Measurements from ENCODE around the gene PIP4K2A.
"Not testable (repeated sequence)": the region's sequence is repeated elsewhere in the genome, so short reads cannot be mapped to it uniquely, and the experiment has no call there.

PIP4K2A gene

DNA sequence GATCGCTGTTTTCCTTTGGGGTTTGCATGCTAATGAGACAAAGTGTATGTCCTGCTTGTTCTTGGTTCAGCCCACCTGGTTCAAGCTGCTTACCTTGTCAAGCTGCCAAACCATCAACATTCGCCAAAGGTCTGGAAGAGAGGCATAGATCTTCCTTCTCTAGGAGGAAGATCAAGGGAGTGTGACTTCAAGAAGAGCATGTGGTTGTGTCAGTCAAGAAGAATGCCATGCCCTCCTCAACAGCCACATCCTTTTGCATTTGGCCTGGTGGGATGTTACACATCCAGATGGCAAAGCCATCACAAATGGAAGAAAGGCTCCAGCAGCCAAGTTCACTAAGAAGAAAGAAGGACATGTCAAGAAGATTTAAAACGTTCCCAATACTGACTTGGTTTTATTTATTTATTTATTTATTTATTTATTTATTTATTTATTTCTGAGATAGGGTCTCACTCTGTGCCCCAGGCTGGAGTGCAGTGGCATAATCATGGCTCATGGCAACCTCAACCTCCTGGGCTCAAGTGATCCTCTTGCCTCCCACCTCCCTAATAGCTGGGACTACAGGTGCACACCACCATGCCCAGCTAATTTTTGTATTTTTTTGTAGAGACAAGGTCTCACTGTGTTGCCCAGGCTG lies 5.1 kb upstream of the PIP4K2A start:
- DNase-seq (ENCODE audit: low read depth in 1 of 2, low spot score in 1 of 2): no peak

DNA sequence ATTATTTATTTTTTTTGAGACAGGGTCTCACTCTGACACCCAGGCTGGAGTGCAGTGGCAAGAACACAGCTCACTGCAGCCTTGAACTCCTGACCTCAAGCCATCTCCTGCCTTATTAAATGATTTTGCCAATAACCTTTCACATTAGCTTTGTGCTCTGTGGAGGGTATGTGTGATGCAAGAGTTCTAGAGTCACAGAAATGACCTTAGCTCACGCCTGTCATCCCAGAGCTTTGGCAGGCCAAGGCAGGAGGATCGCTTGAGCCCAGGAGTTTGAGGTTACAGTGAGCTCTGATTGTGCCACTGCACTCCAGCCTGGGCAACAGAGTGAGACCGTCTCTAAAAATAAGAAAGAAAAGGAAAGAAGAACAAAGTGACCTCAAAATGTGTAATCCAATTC lies 4.3 kb upstream of the PIP4K2A start:
- not testable (repeated sequence) for DNase-seq (ENCODE audit: low read depth in 1 of 2, low spot score in 1 of 2)

DNA sequence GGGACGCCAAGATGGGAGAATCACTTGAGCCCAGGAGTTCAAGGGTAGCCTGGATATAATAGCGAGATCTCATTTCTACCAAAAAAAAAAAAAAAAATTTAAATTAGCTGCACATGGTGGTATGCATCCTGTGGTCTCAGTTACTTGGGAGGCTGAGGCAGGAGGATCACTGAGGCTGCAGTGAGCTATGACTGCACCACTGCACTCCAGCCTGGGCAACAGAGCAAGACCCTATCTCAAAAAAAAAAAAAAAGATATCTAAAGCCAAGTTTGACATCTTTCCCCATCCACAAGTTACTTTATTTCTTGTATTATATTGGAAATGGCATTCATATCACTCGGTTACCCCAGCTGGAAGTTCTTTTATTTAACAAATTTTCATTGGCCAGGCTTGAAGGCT lies 3.4 kb upstream of the PIP4K2A start:
- no peak for DNase-seq (ENCODE audit: low read depth in 1 of 2, low spot score in 1 of 2)

DNA sequence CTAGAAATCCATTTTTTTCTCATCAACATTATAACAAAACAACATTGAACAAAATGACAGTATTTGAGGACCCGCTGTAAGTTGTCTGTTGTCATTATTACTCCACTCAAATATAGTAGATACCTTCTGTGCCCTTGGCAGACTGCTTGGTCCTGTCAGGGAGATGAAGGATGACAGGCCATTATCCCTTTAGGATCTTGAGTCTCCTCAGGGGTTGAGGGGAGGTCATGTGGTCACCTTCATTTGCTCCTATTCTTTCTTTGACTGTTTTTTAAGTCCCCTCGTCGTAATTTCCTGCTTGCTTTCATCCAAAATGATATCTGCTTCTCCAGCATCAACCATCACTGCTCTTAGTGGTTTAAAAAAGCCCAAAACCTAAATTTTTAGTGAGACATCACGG lies 2.6 kb upstream of the PIP4K2A start:
- DNase-seq (ENCODE audit: low read depth in 1 of 2, low spot score in 1 of 2): no peak

DNA sequence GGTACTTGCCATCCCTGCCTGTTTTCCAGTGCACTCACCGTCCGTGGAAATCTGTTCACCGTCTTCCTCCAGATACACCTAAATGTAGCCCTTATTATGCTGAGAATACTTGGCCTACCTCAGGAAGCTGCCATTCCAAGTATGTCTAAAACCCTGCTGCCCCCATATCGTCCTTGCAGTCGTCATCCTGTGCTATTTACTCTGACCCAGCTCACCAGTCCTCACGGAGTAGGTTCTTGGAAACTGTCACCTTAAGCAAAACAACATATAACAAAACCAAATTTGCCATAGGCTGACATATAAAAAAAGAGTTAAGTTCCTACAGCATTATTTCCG lies 880 bp upstream of the PIP4K2A start:
- no peak for DNase-seq (ENCODE audit: low read depth in 1 of 2, low spot score in 1 of 2)

DNA sequence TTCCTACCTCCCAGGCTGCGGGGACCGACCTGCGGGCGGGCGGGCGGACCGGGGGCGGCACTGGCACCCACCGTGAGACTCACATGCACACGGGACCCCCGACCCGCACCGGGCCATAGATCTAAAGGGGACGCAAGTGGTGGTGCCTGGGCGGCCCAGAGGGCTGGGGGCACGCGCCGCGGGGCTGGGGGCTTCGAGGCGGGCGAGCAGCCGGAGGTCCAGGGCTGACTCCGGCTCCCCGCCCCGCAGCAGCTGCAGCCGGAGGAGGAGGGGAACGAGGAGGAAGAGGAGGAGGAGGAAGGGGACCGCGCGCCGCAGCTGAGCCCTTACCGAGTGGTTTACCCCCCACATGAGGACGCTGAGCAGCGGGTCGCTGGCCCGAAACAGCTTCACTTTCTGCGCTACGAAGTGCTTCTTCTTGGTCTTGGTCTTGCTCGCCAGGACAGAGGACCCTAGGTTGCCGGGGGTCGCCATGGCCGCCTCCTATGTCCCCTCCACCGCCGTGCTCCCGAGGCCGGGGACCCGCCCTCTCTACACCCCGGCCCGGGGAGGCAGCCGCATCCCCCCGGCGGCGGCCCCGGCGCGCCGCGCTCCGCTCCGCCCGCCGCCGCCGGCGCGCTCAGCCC lies 412 bp downstream of the PIP4K2A start:
- peak in 1 of 2 donors; percentile 9 for DNase-seq (ENCODE audit: low read depth in 1 of 2, low spot score in 1 of 2)

DNA sequence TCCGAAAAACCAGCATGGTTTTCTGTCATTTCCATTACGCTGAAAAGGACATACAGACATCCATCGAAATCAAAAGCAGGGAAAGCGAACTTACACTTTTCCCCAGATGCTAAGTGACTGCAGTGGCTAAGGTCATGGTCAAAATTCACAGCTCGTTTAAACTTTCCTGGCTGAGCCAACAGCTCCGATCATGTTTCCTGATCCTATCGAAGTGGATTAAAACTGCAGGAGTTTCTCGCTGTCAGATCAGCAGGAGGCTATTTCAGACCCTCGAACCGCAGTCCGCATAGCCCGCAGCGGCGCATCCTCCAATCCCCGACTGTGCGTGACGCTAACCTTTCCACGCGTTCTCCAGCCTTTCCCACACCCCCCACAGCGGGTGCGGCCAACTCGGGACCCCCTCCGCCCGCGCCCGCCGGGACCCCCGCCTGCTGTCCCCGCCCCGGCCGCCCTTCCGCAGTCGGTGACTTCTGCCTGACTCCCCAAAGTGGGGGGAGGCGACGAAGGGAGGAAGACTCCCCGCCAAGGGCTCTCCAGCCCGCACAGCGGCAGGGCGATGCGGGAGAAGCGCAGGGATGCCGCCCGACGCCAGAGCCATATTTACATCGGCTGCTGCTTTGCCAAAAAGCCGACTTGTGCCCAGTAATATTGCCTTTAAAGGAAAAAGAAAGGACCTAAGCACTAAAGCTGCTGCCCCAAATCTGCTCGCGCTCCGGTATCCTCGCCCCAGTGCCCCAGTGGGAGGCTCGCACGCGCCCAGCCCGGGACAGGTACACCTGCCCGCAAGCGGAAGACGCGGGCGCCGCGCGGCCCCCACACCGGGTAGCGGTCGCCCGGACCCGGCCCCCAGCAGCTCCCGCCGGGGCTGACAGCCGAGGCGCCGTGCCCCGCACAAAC lies 1.2 kb downstream of the PIP4K2A start:
- peak in 1 of 2 donors; percentile 33 for DNase-seq (ENCODE audit: low read depth in 1 of 2, low spot score in 1 of 2)

DNA sequence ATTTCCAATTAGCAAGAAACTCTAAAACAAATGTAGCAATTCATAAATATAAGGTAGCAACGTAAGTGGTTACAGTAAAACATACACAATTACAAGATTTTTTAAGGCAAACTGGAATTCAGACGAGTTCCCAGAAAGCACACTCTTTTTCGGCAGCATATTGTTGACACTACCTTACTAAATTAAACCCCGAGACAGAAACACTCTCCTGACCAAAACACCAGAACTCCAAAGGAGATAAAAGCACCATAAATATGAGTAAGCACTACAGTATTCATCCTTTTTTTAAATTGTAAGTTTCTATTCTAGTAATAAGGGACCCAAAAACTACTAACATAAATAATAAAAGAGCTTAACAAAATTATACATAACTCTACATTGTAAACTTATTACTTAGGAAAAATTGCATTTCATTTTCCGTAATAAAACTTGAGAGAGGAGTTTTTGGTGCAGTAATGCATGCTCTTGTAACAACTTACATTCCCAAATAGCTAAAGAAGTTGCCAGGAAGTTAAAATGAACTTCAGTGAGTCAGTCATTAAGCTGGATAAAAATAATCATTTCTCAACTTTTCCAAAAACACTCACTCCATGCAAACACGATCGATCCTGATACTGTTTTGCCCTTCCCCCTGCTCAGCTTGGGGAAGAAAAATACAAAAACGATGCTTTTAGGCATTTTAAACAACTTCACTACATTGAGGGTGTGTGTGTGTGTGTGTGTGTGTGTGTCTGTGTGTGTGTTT lies 2.0 kb downstream of the PIP4K2A start:
- no peak for DNase-seq (ENCODE audit: low read depth in 1 of 2, low spot score in 1 of 2)

DNA sequence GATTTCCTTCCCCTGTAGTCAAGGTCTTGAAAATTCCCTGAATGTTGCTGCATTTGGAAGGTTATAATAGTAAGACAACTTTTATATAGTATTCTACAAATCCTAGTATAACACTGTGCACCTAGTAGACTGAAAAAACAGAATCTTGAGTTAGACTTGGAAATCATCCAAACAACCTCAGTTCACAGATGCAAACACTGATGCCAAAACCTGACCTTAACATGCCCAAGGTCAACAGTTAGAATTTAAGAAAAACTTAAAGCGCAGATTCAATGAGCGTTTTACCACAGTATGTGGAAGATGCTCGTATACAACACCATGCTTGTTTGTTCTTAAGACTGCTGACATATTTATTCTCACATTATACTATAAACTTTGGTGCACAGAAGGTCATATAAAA lies 3.0 kb downstream of the PIP4K2A start:
- DNase-seq (ENCODE audit: low read depth in 1 of 2, low spot score in 1 of 2): no peak

DNA sequence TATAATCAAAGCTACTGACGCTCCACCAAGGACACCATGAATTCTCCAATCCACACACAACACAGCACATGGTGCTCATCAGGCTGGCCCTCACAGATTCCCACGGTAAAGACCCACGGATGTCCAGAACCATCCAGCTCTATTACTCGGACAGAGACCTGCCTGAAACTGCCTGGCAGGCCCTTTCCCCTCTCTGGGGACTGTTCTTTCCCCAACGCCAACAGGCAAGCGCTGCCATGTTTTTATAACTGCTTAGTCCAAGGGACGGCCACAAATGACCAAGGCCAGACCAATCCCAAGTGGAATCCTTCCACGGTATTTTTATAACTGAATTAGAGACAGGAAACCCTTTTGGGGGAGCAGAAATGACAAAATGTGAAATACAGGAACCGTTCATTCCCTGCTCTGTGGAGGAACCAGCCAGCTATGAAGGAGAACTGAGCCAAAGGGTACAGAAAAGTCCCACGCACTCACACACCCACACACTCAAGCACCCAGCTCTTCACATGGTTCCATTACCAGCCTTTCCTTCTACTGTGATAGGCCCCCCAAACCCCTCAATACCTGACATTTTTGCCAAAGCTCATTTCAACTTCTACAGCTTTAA lies 4.1 kb downstream of the PIP4K2A start:
- DNase-seq (ENCODE audit: low read depth in 1 of 2, low spot score in 1 of 2): no peak

DNA sequence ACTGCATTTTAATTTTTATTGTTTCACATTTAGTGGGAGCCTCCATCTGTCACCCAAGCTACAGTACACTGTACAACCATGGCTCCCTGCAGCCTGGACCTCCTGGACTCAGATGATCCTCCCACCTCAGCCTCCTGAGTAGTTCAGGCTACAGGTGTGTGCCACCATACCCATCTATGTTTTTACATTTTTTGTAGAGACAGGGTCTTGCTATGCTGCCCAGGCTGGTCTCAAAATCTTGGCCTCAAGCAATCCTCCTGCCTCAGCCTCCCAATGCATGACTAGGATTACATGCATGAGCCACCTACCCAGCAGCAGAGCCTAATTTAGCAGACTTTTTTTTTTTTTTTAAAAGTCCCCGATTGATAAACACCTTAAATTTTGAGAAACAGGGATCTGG lies 5.6 kb downstream of the PIP4K2A start:
- no peak for DNase-seq (ENCODE audit: low read depth in 1 of 2, low spot score in 1 of 2)

DNA sequence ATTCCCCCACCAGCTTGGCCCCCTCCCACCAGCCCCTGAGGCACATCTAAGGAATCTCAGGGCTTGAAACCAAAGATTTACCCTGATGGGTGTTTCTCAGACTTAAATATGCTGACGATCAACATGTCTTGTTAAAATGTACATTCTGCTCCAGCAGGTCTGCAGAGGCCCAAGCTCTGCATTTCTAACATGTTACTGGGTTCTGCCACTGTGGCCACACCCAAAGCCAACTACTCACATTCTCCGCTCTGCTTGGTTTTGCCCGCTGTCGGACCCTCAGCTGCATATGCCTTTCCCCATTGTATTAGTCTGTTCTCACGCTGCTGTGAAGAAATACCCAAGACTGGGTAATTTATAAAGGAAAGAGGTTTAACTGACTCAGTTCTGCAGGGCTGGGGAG lies 8.9 kb downstream of the PIP4K2A start:
- no peak for DNase-seq (ENCODE audit: low read depth in 1 of 2, low spot score in 1 of 2)

DNA sequence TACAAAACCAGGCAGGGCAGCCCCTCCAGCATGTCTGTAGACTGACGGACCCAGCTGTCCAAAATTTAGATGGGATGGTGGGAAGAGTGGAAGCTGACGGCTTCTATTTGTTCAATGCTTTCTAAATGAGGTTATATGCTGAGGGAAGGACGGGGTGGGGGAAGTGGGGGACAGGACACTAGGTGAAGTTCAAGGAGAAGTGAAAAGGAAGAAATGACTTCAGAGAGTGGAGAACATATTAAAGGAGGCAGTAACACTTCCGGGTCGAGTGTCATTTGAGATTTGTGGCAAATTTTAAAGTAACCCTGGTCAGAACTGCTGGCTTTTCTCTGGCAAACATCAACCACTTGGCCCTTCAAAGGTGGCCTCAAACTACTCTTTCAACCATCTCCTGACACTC lies 9.4 kb downstream of the PIP4K2A start:
- no peak for DNase-seq (ENCODE audit: low read depth in 1 of 2, low spot score in 1 of 2)

DNA sequence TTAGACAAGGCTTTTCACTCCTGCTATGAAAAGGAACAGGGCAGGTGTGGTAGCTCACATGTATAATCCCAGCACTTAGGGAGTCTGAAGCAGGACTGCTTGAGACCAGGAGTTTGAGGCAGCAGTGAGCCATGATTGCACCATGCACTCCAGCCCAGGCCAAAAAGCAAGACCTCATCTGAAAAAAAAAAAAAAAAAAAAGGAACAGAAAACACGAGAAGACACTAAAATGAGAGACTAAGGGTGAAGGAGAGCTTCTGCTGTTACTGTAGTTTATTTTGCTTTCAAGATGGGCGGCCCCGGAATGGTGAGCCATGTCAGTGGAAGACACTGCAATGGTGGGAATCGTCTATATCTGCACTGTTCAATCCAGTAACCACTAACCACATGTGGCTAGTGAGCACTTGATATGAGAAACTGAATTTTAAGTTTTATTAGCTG lies 9.9 kb downstream of the PIP4K2A start:
- no peak for DNase-seq (ENCODE audit: low read depth in 1 of 2, low spot score in 1 of 2)

DNA sequence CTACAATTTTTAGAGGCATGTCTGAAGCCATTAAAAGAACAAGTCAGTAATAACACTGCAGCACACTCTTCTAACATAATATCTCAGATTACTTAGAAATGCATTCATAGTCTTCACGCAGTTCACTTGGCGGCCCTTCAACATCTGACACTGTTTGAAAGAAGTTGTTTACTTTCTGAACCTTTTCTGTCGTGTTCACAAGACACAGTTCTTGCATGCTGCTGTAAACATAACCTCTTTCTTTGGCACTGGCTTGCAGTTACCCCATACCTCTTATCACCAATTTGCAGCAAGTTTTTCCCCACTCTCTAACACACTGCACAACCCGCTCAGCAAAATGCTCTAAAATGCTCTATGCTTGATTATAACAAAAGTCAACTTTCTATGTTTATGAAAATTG lies 12.0 kb downstream of the PIP4K2A start:
- no peak for DNase-seq (ENCODE audit: low read depth in 1 of 2, low spot score in 1 of 2)

DNA sequence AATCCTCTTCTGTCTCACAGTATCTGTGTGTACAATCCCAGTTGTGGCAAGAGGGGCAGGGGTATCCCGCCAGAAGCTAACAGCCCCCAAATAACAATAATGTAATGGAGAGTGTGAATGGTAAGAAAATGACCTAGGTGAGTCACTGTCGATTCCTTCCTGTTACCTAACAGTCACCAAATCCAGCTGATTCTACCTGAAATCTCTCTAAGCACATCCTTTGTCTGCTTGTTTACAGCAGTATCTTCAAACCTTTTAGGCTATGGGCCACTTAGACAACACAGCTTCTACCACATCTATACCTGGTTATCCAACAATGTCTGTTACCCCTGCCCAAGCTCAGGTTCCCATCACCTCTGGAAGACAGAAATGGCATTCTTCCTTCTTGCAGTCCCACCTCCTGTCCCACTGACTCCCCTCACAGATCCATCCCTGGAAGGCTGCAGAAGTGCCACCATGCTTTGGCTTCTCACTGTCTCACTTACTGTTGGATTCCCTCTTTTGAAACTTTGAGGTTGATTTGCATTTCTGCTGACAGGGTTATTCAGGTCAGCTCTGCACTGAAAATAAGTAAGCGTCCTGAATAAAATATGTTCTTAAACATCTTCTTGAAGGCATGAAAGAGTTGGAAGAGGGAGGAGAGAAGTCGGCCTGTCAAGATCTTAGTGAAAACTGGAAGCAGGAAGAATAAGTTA lies 13.1 kb downstream of the PIP4K2A start:
- no peak for DNase-seq (ENCODE audit: low read depth in 1 of 2, low spot score in 1 of 2)

DNA sequence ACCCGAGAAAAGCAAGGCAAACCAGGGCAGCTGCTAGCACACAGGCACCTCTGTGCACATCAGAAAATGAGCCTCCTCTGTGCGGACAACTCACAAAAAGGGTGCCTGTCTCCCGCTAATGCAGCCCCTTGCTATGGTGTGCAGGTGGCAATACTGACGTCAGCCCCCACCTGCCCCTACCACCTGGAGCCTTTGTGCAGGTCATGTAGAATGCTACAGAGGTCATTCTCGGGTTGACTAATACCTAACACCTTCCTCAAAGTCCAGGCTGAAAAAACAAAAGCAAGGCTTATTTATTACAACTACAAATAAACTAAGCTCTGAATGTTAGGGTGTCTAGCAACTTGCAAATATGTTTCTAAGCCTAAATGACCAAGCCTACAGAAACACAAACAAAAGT lies 13.9 kb downstream of the PIP4K2A start:
- no peak for DNase-seq (ENCODE audit: low read depth in 1 of 2, low spot score in 1 of 2)

DNA sequence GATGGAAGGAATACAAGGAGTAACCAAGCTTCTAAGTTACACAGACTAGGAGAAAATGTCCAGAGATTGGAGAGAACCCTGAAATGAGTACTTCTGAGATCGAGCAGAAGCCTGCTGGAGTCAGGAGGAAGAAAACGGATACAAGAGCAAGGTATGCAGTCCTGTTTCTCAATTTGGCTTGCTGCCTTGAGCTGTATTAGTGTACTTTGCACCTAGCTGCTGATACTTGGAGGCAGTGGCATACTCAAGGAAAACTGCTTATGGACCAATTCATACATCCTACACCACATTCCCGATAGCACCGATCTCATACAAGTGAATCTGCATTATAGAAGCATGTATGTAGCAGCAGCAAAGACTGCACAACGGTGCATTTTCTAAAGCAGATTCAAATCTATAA lies 14.4 kb downstream of the PIP4K2A start:
- DNase-seq (ENCODE audit: low read depth in 1 of 2, low spot score in 1 of 2): no peak

DNA sequence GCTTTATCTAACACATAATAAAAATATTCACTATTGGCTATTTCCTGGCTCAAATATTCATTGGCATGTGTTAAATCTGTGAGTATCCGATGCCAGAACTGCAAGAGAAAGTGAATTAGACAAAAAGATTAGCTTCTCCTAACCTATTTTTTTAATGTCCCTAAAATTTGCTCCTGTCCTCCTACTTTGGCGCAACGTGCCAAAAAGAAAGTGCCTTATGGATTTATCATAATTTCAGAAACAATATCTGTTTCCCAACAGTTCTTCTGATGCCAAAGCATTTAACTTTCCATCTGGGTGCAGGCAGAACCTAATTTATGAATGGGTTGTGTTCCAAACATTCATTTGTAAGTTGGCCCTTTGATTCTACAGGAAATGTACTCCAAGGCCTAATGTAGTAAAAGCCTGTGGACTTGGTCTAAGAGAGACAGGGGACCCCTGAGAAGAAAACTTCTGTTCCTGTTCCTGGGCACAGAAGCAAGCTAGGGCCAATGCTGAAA lies 15.4 kb downstream of the PIP4K2A start:
- DNase-seq (ENCODE audit: low read depth in 1 of 2, low spot score in 1 of 2): no peak

DNA sequence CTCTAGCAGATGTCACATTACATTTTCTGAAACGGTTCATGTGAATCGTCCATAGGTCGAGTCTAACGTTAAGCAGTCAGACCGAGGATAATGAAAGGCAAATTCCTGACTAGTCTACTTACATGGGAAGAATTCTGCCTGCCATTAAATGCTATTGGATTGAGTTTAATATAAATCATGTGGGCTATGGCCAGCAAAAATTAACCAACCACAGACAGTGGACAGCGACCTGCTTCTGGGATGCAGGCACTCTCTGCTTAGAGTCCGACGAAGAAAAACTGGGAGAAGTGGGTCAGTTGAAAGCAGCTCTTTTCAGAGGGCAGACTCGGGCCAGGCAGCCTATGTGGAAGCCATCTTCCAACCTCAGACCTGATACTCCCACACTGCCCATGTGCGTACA lies 16.6 kb downstream of the PIP4K2A start:
- DNase-seq (ENCODE audit: low read depth in 1 of 2, low spot score in 1 of 2): no peak

Data from activated T-helper 1 cell treated with anti-CD3 and anti-CD28 coated beads, Interleukin-2, amount 50 U/mL, for 16 hours (primary cell).